Astrocyte (in vitro differentiated cells and primary cell): ENCODE data around the gene MDP1.

Experiments
- EZH2 ChIP-seq: IDR thresholded peaks from 2 replicates; pipeline ENCODE4 v1.6.1; 2012; ENCODE audit warnings: mild to moderate bottlenecking, low read length, inconsistent platforms; ENCODE audit not compliant: insufficient read depth
- TF ChIP-seq, protein P1 (sequence below): IDR thresholded peaks from 2 replicates; pipeline ENCODE4 v1.5.1; 2011; ENCODE audit warnings: low read depth, mild to moderate bottlenecking, inconsistent platforms, low read length, moderate library complexity; ENCODE audit not compliant: insufficient read depth

DNA sequence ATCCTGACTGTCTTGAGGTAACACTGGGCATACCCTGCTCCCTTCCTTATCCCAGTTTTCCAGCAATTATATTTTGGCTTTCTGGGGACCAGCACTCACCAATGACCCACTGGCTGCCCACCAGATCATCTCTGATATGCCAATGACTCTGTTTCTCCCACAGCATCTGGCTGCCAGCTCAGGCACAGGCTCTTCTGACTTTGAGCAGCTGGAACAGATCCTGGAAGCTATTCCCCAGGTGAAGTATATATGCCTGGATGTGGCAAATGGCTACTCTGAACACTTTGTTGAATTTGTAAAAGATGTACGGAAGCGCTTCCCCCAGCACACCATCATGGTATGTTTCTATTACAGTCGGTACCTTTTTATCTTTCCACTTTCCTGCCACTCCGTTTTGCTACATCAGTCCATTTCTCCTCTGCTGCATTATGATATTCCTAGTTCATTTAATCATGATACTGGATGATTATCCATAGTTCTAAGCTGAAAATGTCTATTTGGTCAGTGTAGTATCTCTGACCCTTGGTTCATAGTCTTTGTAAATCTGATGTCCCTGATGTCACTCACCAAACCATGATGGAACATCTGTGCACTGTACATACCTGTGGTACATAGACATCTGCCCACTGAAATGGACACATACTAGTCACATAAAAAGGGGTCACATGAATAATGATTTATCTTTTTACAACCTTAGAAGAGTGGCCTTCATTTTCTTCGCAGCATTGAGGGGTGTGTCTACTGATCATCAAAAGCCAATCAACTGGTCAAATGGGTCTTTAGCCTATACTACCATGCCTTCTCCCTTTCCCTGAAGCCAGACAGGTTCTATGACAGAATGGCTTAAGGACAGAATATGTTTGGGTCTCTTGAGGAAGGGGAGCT is 20.2 kb upstream of the MDP1 start:
- TF ChIP-seq, protein P1, sequence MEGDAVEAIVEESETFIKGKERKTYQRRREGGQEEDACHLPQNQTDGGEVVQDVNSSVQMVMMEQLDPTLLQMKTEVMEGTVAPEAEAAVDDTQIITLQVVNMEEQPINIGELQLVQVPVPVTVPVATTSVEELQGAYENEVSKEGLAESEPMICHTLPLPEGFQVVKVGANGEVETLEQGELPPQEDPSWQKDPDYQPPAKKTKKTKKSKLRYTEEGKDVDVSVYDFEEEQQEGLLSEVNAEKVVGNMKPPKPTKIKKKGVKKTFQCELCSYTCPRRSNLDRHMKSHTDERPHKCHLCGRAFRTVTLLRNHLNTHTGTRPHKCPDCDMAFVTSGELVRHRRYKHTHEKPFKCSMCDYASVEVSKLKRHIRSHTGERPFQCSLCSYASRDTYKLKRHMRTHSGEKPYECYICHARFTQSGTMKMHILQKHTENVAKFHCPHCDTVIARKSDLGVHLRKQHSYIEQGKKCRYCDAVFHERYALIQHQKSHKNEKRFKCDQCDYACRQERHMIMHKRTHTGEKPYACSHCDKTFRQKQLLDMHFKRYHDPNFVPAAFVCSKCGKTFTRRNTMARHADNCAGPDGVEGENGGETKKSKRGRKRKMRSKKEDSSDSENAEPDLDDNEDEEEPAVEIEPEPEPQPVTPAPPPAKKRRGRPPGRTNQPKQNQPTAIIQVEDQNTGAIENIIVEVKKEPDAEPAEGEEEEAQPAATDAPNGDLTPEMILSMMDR: no peak
- TF ChIP-seq EZH2: no peak
